ENCODE results near the gene MCAT.

Gene MCAT

DNA sequence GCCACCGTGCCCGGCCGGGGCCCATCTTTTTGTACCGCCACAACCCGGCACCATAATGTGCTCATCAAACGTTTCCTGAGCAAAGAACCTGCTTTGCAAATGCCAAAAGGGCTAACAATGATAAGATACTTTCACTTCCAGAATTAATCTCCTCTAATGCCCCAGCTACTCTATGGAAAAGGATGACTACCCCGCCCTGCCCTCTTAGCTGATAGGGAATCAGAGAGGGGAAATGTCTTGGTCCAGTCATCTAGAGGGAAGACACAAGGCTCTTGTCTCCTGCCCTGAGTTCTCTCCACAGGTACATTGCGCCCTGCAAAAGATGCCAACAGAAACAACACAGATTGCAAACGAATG lies 54.6 kb downstream of the MCAT start:
- TF ChIP-seq, protein P1, sequence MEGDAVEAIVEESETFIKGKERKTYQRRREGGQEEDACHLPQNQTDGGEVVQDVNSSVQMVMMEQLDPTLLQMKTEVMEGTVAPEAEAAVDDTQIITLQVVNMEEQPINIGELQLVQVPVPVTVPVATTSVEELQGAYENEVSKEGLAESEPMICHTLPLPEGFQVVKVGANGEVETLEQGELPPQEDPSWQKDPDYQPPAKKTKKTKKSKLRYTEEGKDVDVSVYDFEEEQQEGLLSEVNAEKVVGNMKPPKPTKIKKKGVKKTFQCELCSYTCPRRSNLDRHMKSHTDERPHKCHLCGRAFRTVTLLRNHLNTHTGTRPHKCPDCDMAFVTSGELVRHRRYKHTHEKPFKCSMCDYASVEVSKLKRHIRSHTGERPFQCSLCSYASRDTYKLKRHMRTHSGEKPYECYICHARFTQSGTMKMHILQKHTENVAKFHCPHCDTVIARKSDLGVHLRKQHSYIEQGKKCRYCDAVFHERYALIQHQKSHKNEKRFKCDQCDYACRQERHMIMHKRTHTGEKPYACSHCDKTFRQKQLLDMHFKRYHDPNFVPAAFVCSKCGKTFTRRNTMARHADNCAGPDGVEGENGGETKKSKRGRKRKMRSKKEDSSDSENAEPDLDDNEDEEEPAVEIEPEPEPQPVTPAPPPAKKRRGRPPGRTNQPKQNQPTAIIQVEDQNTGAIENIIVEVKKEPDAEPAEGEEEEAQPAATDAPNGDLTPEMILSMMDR (conservative IDR thresholded peaks at IDR 0.05; ENCODE audit: low read length): no peak
- H3K4me3 ChIP-seq (ENCODE audit: low read length): peak overlapping the region; percentile 82
- no peak for DNase-seq (ENCODE audit: low read depth)

DNA sequence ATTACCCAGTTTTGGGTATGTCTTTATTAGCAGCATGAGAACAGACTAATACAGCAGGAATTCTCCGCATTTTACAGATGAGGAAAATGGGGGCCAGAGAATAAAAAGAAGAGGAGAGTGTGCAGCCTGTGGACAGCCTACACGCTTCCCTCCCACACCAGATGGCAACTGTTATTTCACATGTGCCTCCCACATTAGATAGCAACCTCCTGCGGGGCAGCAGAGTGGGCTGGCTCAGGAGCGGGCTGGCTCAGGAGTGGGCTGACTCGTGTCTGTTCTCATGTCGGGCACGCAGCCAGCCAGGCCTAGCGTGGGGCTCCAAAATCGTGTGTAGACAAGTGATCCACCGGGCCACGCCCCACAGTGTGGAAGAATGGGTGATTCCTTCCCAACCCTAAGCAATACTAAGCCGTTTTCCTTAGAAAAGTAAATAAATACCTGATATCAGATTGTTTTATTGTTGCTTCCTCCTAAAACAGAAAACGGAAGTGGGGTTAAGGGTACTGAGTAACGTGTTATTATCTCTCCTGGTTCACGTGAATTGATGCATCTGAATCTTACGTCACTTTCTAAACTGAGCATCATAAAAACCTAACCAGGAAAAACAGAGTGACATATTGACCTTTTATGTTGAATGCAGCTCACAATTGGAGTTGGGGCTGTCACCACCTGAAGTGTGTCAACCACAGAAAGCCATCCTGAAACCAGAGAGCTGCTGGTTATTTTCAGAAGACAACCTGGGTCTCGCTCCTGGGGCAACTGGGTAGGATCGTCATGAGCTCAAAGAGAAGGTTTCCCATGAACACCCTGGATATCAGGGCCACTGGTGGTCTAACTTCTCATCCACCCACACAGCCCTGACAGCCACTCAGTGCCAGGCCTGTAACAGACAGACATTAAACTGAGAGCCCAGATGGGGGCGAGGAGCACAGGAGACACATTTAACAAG lies 57.3 kb downstream of the MCAT start:
- DNase-seq (ENCODE audit: low read depth): no peak
- no peak overlapping the region for H3K4me3 ChIP-seq (ENCODE audit: low read length)

More for the DNA sequence above, 57.3 kb downstream of the MCAT start:
- TF ChIP-seq, protein P1 (conservative IDR thresholded peaks at IDR 0.05; ENCODE audit: low read length): no peak
